Ovary (tissue), 9 donors: ENCODE results near the gene GOLGA8M. TPM values are rescaled to one million over a fixed set of nuclear protein-coding genes. Genes with fewer than 3 reads are reported as not detected.
"Not testable (repeated sequence)": the region's sequence is repeated elsewhere in the genome, so short reads cannot be mapped to it uniquely, and the experiment has no call there.

Experiments used
- DNase-seq, 5 donors: peaks; one replicate each; pipeline ENCODE4 v3.0.0-alpha.2; 2019 to 2020
- H3K27ac ChIP-seq, 2 donors: fragments of 200-600 bp; one replicate each; pipeline versions ENCODE4 v1.5.1 to v1.8.0; 2019 to 2022
- H3K27me3 ChIP-seq: fragments of 200-600 bp; one replicate; pipeline ENCODE4 v1.8.0; 2022
- H3K36me3 ChIP-seq: fragments of 200-600 bp; sonication (generic); one replicate; pipeline ENCODE4 v1.5.1; 2019
- H3K4me1 ChIP-seq: one replicate; pipeline ENCODE4 v1.8.1; 2013; ENCODE audit warnings: mild to moderate bottlenecking, moderate library complexity; ENCODE audit not compliant: insufficient read depth
- H3K4me3 ChIP-seq: fragments of 200-600 bp; sonication (generic); one replicate; pipeline ENCODE4 v1.5.1; 2017
- H3K9me3 ChIP-seq, 2 donors: fragments of 200-600 bp in 1 of 2; sonication (generic) in 1 of 2; one replicate each; pipeline versions ENCODE4 v1.5.1 to v1.8.1; 2013 to 2019; ENCODE audit warnings: mild to moderate bottlenecking in 1 of 2, moderate library complexity in 1 of 2
- CTCF ChIP-seq, 3 donors: fragments of 450-650 bp in 2 of 3; fragments of 200-600 bp in 1 of 3; IDR thresholded peaks; one replicate each; pipeline versions ENCODE4 v1.5.1 to v1.8.0; 2016 to 2022; ENCODE audit warnings: antibody characterized with exemption in 3 of 3, mild to moderate bottlenecking in 1 of 3
- EP300 ChIP-seq: sonication (generic); formaldehyde crosslinking; IDR thresholded peaks from one replicate; pipeline ENCODE4 v1.6.1; 2017; ENCODE audit warnings: antibody characterized with exemption
- POLR2A ChIP-seq: fragments of 450-650 bp; IDR thresholded peaks from one replicate; pipeline ENCODE4 v1.6.1; 2017; ENCODE audit warnings: antibody characterized with exemption, mild to moderate bottlenecking, moderate library complexity
- WGBS, 3 donors: extraction: QIAGEN DNeasy Blood & Tissue Kit in 1 of 3; methylation state at CpG; one replicate each; pipeline versions ENCODE4 v1.1.5 to v1.1.7; 2013 to 2017; 5-methylcytosine and 5-hydroxymethylcytosine counted together
- intact Hi-C, 4 donors: fragments of 100-400 bp; cut with DNase I; formaldehyde crosslinking; loops; one replicate each; pipeline versions ENCODE4 v1.11.0 to v1.15.1; 2022 to 2023
- polyA plus RNA-seq, 2 donors: library from polyadenylated mRNA; stranded (reverse); fragments of 200-250 nt in 1 of 2; fragments of 350-450 nt in 1 of 2; fragmentation: Illumina TruSeq in 1 of 2; extraction: RNeasy Lipid Tissue Mini Kit (QIAGEN cat#74804) in 1 of 2; gene quantifications; one replicate each; pipeline ENCODE4 v1.2.3, GENCODE V29; 2013 to 2014
- total RNA-seq, 7 donors: library from RNA; depleted of rRNA in 2 of 7; stranded (reverse); fragments of >200 nt in 2 of 7; fragmentation: NEBNext Ultra II Directional in 3 of 7; extraction: Animal tissue kit (Norgen Biotek cat#: 25700) in 3 of 7; gene quantifications; one replicate each; pipeline versions ENCODE4 v1.1.0 to v1.2.4, GENCODE V29; 2016 to 2023
- donor health status: DM: no; HTN: no; CAD: no; lungs with moderate emphysema.
- donor health status: DM: no; HTN: no; CAD: no.
- donor health status: Bipolar disorder and iron deficiency.
- donor health status: DM: yes; HTN: yes; CAD: no.
- donor health status: DM: no; HTN: no; CAD: no.
- donor health status: DM: yes; HTN: yes; CAD: no.

Gene GOLGA8M
- total and polyA plus RNA-seq, 9 donors = 0.23 to 7.6 (median 2.5) TPM

DNA sequence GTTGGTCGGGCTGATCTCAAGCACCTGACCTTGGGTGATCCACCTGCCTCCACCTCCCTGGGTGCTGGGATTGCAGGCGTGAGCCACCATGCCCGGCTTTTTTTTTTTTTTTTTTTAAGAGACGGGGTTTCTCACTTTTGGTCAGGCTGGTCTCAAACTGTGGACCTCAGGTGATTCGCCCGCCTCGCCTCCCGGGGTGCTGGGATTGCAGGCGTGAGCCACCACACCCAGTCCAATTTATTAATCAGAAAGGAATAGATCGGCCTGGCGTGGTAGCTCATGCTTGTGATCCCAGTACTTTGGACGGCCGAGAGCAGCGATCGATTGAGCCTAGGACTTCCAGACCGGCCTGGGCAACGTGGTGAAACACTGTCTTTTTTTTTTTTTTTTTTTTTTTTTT, 13.9 kb upstream of the GOLGA8M start:
- 95 to 98% (median 97%) methylated on average over 17 of the region's 17 CpGs for WGBS, 3 donors
- no peak for TF ChIP-seq EP300
- TF ChIP-seq POLR2A = no peak
- TF ChIP-seq CTCF (IDR thresholded peaks at IDR 0.05) = no peak
- Histone ChIP-seq H3K4me3 (no peak overlapping the region), H3K4me1 (no peaks in the 10 kb centered on the region), H3K27me3 (no peaks in the 10 kb centered on the region), H3K9me3 (no peaks in the 10 kb centered on the region), H3K36me3 (no peaks in the 10 kb centered on the region), H3K27ac (no peak overlapping the region)
- intact Hi-C loops = no loop called here
- DNase-seq = no peak

- H3K27me3 ChIP-seq = no peaks in the 10 kb centered on the region
- no peak overlapping the region for H3K4me3 ChIP-seq
- H3K4me1 ChIP-seq = no peaks in the 10 kb centered on the region
- TF ChIP-seq CTCF (IDR thresholded peaks at IDR 0.05) (no peak), EP300 (no peak), POLR2A (no peak)
- intact Hi-C loops = no loop called here
- WGBS, 3 donors = 96 to 99% (median 96%) methylated on average over 14 of the region's 14 CpGs
- no peaks in the 10 kb centered on the region for H3K36me3 ChIP-seq
- H3K9me3 ChIP-seq = no peaks in the 10 kb centered on the region
- no peak for DNase-seq
- H3K27ac ChIP-seq = no peak overlapping the region
Observed at GRCh38 chr15:28725556-28725955, 13.3 kb upstream of the GOLGA8M start.

- H3K9me3 ChIP-seq, H3K27me3 ChIP-seq, intact Hi-C loops, H3K4me1 ChIP-seq, H3K36me3 ChIP-seq, DNase-seq, H3K27ac ChIP-seq, H3K4me3 ChIP-seq: not testable (repeated sequence)
- 70 to 89% (median 80%) methylated on average over 4 of the region's 5 CpGs for WGBS, 3 donors
Observed at GRCh38 chr15:28723986-28724385, 11.8 kb upstream of the GOLGA8M start.

GRCh38 chr15:28719626-28720025, 7.4 kb upstream of the GOLGA8M start:
- WGBS, 3 donors = 62 to 67% (median 63%) methylated on average over 4 of the region's 4 CpGs
- not testable (repeated sequence) for H3K4me3 ChIP-seq

DNA sequence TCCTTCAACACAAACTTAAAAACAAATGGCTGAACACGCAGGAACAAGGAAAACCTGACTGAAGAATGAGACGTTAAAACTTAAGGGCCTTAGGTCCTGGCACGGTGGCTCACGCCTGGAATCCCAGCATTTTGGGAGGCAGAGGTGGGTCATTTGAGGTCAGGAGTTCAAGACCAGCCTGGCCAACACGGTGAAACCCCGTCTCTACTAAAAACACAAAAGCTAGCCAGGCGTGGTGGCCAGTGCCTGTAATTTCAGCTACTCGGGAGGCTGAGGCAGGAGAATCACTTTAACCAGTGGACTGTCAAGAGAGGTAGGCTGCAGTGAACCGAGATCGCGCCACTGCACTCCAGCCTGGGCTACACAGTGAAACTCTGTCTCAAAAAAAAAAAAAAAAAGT, 6.4 kb upstream of the GOLGA8M start:
- intact Hi-C loops, H3K36me3 ChIP-seq, H3K4me3 ChIP-seq, H3K27me3 ChIP-seq, DNase-seq, H3K9me3 ChIP-seq, H3K4me1 ChIP-seq, H3K27ac ChIP-seq: not testable (repeated sequence)
- WGBS, 3 donors = 84 to 92% (median 87%) methylated on average over 11 of the region's 11 CpGs

More at GRCh38 chr15:28719626-28720025, 7.4 kb upstream of the GOLGA8M start:
- H3K27me3 ChIP-seq, H3K27ac ChIP-seq, DNase-seq, H3K9me3 ChIP-seq, H3K4me1 ChIP-seq, intact Hi-C loops, H3K36me3 ChIP-seq: not testable (repeated sequence)

- intact Hi-C loops = not testable (repeated sequence)
Observed at GRCh38 chr15:28714176-28714575, 2.0 kb upstream of the GOLGA8M start.

GRCh38 chr15:28703927-28704326, 8.3 kb downstream of the GOLGA8M start:
- H3K27ac ChIP-seq, H3K9me3 ChIP-seq, intact Hi-C loops, DNase-seq, H3K4me3 ChIP-seq, H3K4me1 ChIP-seq, H3K36me3 ChIP-seq, H3K27me3 ChIP-seq: not testable (repeated sequence)
- WGBS, 3 donors = 55 to 64% (median 56%) methylated on average over 3 to 7 of the region's 9 CpGs

More at GRCh38 chr15:28714176-28714575, 2.0 kb upstream of the GOLGA8M start:
- not testable (repeated sequence) for H3K27me3 ChIP-seq, H3K4me1 ChIP-seq, H3K4me3 ChIP-seq, H3K27ac ChIP-seq, H3K36me3 ChIP-seq, H3K9me3 ChIP-seq, DNase-seq
- 78 to 87% (median 81%) methylated on average over 4 of the region's 4 CpGs for WGBS, 3 donors

GRCh38 chr15:28702427-28702826, 9.8 kb downstream of the GOLGA8M start:
- DNase-seq, H3K27ac ChIP-seq, H3K27me3 ChIP-seq, H3K4me1 ChIP-seq, H3K4me3 ChIP-seq, intact Hi-C loops, H3K36me3 ChIP-seq, H3K9me3 ChIP-seq: not testable (repeated sequence)
- WGBS, 3 donors = 40 to 63% (median 42%) methylated on average over 4 to 11 of the region's 11 CpGs

- H3K36me3 ChIP-seq, H3K9me3 ChIP-seq, intact Hi-C loops, H3K27ac ChIP-seq, H3K4me1 ChIP-seq, H3K4me3 ChIP-seq, H3K27me3 ChIP-seq, DNase-seq: not testable (repeated sequence)
- WGBS, 3 donors = 90 to 91% (median 91%) methylated on average over 26 of the region's 26 CpGs
Observed at GRCh38 chr15:28694006-28694751, 18.0 kb downstream of the GOLGA8M start.

- DNase-seq, H3K36me3 ChIP-seq, H3K4me3 ChIP-seq, H3K4me1 ChIP-seq, intact Hi-C loops, H3K9me3 ChIP-seq, H3K27ac ChIP-seq, H3K27me3 ChIP-seq: not testable (repeated sequence)
- 91 to 96% (median 96%) methylated on average over 14 of the region's 14 CpGs for WGBS, 3 donors
Observed at GRCh38 chr15:28693021-28693420, 19.2 kb downstream of the GOLGA8M start.
